T follicular helper cell (primary cell): ENCODE results near the gene CD1E.
"Not testable (repeated sequence)": the region's sequence is repeated elsewhere in the genome, so short reads cannot be mapped to it uniquely, and the experiment has no call there.

Source experiments
- DNase-seq: peaks from one replicate; pipeline ENCODE4 v3.0.0-alpha.2; 2020; ENCODE audit warnings: low read depth
- total RNA-seq, 2 experiments: gene quantifications; one replicate each; lab custom pipeline; 2026; lab: John Stamatoyannopoulos, UW

Gene CD1E
- 0 reads per million in 2 experiments for total RNA-seq

DNA sequence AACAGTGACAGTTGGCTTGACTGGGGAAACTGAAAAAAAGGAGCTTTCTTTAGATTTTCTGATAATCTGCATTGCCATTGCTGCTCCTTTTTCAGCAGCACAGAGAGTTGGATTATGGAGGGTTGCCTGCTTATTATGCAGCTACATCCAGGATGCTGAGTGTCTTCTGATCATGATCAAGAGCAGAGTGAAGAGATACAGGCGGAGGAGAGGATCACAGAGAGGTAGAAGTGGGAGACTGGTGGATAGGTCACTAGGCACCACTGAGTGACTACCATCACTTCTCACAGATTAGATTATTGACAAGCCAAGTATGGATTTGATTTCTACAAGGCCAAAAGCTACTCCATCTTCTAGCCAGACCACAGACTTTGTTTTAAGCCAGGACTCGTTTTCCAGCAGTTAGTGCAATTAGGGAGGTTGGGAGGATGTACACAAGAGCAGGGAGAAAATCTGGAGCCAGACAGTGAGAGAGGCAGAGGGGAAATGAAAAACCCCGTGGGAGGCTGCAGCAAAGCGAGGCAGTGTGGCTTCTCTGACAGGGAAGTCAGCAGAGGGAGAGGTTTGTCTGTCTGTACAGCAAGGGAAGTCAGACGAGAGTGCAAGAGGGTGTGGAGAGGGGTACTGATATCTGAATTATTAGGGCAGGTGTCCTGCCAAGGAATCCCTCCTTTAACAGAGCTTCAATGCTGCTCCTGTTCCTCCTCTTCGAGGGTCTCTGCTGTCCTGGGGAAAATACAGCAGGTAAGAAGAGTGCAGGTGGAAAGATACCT, at the start of gene CD1E:
Gene CD1E (plus strand): TSS at position 592 of the 773 bp plus-strand sequence. CDS start 95 bp downstream, at position 687.
- DNase-seq, result no peak

DNA sequence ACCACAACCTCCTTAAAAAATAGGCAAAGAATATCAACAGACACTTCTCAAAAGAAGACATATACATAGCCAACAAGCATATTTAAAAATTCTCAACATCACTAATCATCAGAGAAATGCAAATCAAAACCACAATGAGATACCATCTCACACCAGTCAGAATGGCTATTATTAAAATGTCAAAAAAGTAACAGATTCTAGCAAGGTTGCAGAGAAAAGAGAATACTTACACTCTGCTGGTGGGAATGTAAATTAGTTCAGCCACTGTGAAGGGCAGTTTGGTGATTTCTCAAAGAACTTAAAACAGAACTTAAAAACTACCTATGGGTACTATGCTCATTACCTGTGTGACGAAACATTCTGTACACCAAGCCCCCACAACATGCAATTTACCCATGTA, 43.1 kb upstream of the CD1E start:
- DNase-seq, result no peak

- DNase-seq, result no peak
Observed at GRCh38 chr1:158311066-158311465, 42.6 kb upstream of the CD1E start.

DNA sequence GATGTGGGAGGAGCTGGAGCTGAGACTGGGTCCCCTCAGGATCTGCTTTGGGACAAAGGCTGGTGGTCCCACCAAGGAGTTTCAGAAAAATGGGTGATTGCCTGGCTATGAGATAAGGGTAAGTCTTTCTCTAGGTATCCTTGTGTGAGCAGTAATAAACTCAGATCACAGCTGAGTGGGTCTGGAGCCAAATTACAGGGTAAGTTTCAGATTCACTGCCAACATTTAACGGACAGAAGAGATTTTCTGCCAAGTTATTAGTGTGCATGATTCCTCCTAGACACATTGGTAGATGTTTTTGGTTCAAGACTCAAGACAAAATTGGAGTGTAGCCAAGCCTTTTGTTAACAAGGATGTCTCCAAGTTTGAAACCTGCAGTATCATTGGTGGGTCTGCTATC, 29.8 kb upstream of the CD1E start:
- no peak for DNase-seq

DNA sequence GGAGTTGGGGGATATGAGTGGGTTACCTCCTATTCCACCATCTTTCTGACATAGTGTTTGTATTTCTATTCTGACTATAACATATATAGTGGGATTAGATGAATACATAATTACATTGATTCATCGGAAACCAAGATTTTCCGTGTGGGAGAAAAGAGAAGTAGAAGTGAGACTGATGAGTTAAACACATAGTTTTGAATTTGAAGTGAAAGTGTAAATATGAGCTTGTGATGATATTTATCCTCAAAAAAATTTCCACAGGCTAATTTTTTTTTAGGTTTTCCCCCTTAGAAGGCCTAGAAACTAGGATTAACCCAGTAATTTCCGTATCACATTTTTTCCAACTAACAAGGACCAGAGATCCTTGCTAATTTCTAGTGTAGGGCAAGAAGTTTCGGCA, 29.3 kb upstream of the CD1E start:
- no peak for DNase-seq

- no peak for DNase-seq
Observed at GRCh38 chr1:158327481-158327880, 26.2 kb upstream of the CD1E start.

- no peak for DNase-seq
Observed at GRCh38 chr1:158328426-158328825, 25.3 kb upstream of the CD1E start.

GRCh38 chr1:158329300-158329699, 24.4 kb upstream of the CD1E start:
- DNase-seq, result no peak

DNA sequence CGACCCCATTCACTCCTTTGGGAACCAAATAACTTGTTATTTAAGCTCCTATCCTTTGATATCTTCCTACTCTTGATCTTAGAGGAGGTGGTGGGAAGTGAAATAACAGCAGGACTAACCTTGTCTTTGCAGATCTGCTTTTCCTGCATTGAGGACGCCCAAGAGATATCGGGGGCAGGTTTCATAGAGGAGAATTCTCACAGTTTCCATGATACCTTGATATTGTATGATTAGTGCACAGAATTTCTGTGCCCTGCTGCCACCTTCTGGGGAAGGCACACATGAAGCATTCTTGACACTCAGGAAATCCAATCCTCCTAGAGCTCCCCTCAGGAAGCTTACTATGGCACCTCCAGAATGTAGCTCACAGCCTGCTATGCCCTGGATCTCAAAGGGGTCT, 24.0 kb upstream of the CD1E start:
- DNase-seq, result no peak

DNA sequence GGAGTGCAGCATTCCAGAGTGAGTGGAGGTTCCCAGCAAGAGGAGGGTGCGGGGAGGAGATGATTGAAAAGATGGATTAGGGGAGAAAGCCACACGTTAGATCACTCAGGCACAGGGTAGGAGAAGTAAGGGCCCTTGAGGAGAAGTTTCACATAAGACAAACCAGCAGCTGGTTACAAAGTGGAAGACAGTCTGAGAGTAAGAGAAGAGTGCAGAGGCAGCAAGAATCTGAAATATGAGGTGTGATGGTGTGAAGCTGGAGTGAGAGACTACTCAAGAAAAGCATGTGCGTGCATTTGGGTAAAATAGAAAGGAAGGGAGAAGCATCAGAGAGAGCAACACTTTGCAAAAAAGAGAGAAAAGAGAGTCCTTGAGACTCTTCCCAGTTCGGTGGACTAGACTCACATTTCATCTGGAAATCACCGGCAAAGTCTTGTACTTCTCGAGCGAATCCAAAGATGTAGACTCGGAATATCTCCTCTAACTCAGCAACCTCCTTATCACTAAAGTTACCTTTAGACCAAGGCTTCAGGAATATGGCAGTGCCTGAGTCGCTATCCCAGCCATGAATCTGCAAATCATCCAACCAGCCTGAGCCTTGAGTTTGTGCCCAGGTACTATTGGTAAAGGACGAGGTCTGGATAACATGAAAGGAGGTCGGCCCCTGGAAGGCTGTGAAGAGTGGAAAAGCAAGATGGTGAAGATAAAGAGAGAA, 23.1 kb upstream of the CD1E start:
- no peak for DNase-seq

GRCh38 chr1:158331106-158331425, 22.6 kb upstream of the CD1E start:
- DNase-seq, result no peak

DNA sequence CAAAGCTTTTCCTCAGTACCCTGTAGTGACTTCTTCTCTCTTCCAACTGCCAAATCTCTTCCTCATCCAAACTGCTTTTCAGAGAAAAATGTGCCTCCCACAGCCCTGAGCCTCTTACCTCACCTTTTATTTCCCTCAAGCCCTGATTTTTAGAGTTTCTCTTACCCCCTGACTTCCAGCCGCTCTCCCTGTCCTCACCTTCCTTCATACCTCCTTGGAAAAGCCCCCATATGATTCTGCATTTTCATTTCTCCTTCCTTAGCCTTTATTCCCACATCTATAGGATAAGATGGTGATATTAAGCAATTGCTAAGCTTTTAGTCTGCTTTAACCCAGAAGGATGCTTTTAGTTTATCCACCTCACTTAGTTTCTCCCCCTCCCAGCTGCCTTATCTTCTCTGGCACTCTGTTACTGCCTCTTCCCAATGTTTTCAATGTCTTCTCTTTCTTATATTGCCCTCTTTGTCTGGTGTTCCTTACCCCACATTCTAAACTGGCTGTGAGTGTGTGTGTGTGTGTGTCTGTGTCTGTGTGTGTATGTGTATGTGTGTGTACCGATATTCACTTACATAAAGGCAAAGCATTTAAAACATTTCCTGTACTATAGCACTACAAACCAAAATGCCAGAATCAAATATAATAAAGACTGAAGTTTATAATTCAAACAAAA, 22.1 kb upstream of the CD1E start, which contains the start of gene CD1B:
Gene CD1B (minus strand): TSS at position 51 of the 670 bp plus-strand sequence. CDS start 108 bp downstream, outside the sequence.
- DNase-seq, result no peak

GRCh38 chr1:158333405-158334155, 20.1 kb upstream of the CD1E start:
- no peak for DNase-seq

- DNase-seq, result no peak
Observed at GRCh38 chr1:158334526-158335212, 19.0 kb upstream of the CD1E start.

- DNase-seq, result no peak
Observed at GRCh38 chr1:158335213-158335532, 18.5 kb upstream of the CD1E start.

- not testable (repeated sequence) for DNase-seq
Observed at GRCh38 chr1:158336413-158336812, 17.3 kb upstream of the CD1E start.

DNA sequence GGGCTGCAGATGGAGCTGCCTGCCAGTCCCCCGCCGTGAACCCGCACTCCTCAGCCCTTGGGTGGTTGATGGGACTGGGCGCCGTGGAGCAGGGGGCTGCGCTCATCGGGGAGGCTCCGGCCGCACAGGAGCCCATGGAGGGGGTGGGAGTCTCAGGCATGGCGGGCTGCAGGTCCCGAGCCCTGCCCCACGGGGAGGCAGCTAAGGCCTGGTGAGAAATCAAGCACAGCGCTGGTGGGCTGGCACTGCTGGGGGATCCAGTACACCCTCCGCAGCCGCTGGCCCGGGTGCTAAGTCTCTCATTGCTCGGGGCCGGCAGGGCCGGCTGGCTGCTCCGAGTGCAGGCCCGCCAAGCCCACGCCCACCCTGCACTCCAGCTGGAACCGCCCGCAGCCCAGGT, 4.7 kb upstream of the CD1E start:
- not testable (repeated sequence) for DNase-seq

DNA sequence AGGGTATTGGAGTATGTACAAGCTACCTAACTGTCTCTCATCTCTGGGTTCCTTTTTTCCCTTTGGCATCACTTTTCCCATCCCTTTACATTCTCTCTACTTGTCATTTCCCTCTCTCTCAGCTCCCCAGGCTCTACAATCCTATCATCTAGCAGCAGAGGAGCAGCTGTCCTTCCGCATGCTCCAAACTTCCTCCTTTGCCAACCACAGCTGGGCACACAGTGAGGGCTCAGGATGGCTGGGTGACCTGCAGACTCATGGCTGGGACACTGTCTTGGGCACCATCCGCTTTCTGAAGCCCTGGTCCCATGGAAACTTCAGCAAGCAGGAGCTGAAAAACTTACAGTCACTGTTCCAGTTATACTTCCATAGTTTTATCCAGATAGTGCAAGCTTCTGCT, 561 bp downstream of the CD1E start:
- no peak for DNase-seq

DNA sequence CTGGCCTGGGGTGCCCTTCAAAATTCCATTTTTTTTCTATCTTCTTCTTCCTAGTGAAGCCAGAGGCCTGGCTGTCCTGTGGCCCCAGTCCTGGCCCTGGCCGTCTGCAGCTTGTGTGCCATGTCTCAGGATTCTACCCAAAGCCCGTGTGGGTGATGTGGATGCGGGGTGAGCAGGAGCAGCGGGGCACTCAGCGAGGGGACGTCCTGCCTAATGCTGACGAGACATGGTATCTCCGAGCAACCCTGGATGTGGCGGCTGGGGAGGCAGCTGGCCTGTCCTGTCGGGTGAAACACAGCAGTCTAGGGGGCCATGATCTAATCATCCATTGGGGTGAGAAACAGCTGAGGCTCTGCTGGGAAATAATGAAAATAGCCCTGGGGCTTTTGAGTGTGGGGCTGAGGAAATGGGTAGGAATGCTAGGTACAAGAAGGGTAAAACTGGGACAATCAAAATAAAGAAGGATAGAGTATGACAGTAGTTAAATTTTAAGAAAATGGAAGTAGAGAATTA, 2.1 kb downstream of the CD1E start:
- DNase-seq, result no peak

DNA sequence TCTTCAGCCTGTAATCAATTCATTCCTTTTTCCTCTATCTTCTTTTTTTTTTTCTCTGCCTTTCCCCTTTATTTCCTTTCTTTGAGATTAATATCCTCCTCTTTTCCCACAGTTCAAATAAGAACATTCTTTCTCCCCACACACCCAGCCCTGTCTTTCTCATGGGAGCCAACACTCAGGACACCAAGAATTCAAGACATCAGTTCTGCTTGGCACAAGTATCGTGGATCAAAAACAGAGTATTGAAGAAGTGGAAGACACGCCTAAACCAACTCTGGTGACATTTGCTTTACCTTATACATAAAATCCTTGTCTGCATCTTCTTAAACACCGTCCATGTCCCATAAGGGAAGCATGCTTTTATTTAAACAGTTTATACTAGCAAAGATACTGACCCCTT, 2.9 kb downstream of the CD1E start:
- DNase-seq, result no peak

DNA sequence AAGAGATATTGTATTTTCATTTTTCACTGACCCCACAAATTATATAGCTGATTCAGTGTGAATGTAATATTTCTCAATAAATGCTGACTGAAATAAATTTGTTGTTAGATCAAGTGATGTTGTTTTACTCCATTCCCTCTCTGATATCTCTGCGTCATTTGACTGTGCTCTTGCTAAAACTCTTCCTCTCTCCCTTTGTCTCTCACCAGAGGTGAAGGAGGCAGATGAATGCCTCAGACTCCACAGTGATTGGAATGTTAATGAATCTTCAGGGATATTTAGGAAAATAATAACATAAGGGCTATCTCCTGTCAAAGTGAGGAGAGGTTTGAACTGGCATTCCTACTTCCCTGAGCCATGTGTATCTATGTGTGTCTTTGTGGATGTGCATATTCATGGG, 3.7 kb downstream of the CD1E start:
- no peak for DNase-seq
